NCI-H1436 treated with DMSO at 0.1 percent for 48 hours (cell line): ENCODE data around the gene MCC.
"Not testable (repeated sequence)": the region's sequence is repeated elsewhere in the genome, so short reads cannot be mapped to it uniquely, and the experiment has no call there.

ENCODE experiments used
- DNase-seq: peaks from one replicate; lab custom pipeline; 2025; lab: John Stamatoyannopoulos, UW

Gene MCC

DNA sequence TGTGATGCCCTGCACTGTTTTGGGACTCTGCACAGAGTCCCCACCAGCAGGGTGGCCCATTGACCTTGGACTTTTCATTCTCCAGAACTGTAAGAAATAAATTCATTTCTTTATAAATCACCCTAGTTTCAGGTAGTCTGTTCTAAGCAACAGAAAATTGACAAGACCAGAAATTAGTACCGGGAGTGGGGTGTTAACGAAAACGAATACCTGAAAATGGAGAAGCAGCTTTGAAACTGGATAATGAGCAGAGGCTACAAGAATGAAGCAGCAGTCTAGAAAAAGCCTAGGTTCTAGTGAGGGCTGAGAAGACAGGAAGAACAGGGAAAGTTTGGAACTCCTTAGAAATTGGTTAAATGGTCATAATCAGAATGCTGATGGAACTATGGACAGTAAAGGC is 2.1 kb upstream of the MCC start:
- no peak for DNase-seq

DNA sequence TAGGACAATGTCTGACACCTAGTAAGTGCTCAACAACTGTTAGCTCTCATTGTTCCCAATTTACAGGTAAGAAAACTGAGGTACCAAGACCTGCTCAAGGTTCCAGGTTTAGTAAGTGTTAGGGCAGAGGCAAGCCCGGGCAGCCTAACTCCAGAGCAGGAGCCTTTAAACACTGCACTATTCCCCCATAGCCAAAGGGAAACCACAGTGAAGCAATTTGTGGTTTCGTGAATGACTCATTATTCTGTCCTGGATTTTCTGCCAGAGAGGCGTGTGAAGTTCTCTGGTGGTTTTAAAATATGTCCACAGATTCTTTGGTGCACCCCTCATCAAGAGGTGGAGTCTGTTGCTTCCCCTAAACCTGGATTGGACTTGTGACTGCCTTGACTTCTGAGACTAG is 1.0 kb upstream of the MCC start:
- DNase-seq = no peak

DNA sequence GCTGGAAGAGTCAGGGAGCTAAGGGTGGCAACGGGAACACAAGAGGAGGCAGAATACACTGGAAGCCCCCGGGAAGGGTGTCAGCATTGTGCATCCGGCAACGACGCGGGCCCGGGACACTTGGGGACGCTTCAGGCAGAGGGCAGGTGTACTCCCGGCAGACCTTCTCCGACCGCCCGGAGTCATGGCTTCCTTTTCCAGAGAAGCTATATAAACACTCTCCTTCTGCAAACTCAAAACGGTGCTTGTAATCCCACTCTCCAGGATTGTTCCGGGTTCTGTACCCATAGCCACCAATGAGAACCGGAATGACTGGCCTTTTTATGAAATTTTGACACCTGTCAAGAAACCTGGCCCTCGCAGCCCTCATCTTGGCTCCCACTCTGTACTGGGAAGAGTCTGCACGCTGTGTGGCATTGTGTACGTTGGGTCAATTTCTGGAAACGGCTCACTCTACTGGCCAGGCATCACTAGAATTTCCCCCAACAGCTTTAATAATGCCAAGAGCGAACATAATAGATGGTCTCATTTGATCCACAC is 462 bp upstream of the MCC start:
- DNase-seq = no peak

DNA sequence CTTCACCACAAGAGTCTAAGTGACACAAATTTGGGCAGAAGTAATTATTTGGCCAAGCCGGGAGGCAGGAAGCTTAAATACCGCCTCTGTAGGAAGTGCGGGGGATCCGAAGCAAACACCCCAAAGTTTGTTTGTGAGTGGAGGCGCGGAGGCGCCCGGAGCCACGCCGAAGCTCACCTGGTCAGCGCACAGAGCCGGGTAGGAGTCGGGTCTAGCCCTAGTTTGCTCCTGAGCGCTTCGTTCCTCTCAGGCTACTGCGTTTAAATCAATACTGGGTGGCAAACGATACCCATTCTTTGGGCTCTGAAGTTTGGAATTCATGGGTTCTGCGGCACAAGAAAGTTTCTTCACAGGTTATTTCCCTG is 855 bp downstream of the MCC start:
- no peak for DNase-seq

DNA sequence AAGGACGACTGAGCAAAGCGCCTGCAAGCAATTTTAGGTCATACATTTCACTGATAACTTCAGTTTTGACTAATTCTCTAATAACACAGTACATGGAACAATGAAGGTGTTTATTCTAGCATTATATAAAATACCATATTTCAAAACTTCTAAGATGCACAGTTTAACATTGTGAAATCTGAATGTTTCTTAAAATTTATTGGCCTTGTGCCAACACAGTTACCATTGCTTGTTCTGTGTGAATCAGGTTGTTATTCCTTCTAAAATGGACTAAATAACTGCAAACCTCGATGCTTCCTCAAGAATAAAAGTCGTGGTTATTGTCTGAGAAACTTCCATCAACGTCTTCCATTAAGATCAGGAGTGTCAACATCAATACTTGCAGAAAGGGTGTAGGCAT is 8.0 kb downstream of the MCC start:
- no peak for DNase-seq

DNA sequence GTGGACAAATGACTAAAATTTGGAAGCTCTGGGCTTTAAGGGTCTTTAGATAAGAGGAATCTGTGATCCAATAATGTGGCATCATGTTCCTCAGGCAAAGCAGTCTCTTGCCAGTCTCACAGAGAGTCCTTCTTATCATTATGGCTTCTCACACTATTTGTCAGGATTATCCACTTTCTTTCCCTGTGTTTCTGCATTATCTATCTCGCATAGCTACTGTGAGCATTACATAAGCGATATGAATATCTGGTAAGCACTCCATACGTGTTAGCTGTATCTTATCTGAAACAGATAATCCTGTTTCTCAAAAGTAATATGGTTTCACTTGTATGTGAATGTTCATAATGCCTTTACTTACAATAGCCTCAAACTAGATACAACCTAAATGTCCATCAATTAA is 9.6 kb downstream of the MCC start:
- no peak for DNase-seq

DNA sequence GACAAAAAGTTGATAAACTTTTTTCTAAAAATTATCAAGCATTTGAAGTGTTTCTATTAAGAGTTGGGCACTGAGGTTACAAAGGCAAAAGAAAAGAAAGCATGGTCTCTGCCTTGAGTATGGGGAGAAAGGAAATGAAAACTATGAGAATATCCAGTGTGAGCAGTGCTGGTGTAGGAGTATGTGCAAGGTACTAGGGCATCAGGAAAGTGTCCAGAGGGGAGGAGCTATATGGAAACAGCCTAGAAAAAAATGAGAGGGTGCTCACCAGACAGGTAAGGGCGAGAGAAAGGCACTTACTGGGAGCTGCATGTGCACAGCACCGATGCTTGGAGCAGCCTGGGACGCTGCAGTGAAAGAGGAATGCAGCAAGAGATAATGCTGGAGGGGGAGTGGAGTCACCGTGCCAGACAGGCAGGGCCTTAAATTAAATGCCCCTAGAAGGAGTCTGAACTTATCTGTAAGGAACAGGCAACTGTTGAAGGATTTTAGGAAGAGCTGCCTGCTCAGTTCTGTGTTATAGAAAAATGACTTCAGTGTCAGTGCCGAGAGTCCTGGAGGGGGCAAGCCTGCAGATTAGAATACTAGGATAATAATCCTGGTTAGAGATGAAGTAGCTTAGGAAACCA is 14.0 kb downstream of the MCC start:
- no peak for DNase-seq

DNA sequence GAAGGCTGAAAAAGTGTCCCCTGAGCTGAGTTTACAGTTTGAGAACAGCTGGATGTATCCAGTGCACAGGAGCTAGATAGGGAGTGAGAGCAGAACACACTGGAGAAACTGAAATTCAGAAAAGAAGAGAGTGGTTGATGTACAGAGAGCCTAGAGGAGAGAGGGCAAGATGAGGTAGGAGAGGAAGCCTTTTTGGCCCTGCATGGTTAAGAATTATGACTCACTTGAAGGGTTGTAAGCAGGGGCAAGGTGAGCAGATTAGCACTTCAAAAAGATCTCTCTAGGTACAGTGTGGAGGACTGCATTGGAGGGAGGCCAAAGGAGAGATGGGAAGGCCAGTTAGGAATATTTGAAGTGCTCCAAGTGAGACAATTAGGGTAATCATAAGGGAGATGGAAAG is 25.2 kb downstream of the MCC start:
- no peak for DNase-seq

DNA sequence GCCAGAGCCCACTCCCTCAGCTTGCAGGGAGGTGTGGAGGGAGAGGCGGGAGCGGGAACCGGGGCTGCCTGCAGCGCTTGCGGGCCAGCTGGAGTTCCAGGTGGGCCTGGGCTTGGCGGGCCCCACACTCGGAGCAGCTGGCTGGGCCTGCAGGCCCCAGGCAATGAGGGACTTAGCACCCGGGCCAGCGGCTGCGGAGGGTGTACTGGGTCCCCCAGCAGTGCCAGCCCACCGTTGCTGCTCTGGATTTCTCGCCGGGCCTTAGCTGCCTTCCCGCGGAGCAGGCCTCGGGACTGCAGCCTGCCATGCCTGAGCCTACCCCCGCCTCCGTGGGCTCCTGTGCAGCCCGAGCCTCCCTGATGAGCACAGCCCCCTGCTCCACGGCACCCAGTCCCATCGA is 31.1 kb downstream of the MCC start:
- DNase-seq = not testable (repeated sequence)

DNA sequence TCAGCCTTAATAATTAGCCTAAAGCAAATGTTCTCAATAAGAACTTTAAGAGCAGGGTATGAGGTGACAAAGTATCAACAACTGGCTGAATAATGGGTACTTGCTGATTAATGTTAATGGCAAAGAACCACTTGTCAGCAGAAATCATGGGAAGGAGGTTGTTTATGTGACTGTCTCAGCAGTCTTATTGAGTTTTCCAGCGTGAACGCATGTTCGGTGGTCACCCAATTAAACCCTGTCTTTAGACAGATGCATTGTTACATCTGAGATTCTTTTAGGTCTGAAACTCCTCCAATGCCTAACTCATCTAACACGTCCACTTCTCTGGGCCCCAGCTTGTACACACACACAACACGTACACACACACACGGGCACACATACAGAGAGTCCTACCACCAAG is 35.3 kb downstream of the MCC start:
- DNase-seq = no peak

DNA sequence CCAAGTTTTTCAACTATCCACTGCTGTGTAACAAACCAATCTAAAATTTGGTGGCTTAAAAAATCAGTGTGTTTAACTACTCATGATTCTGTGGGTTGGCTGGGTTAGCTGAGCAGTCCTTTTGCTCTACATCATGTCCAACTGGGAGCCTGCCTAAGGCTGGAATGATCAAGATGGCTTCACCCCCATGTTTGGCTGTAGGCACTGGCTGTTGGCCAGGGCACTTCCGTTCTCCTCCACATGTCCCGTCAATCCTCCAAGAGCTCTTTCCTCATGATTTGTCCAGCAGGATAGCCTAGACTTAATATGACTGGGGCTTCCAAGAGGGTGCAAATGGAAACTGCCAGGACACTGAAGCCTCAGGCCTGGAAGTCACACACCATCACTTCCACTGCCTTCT is 36.5 kb downstream of the MCC start:
- no peak for DNase-seq

DNA sequence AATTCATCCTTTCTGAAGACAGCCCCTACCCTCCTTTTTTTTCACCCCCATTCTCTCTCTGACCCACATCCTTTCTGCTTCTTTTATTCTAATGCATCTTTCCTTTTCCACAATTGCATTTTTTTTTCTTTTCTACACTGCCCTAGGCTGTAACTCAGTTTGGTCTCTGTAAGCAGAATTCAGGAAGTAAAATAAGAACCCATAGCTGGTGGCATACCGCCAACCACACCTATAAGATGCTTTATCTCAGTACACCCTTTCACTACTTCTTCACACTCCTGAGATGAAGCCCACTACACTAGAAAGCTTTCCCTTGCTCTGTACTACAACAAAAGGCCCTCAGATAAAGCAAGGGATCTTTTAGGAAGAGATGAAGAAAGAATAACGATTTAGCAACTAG is 37.3 kb downstream of the MCC start:
- no peak for DNase-seq

DNA sequence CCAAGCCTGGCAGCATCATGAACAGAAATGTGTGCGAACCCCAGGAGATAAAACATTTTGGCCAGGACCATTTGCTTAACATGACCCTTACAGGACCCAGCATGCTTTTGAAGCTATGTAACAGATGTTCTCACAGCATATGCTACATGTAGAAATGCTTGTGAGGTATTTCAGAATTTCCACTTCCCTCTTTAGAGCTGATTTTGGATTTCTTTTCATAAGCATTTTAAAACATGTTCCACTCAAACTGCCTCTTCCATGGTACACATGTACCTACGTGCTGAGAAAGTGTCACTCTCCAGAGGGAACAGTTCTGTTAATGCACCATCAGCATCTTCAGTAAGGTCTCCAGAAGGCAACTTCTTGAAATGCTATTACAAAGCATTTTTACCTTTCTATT is 37.8 kb downstream of the MCC start:
- no peak for DNase-seq

DNA sequence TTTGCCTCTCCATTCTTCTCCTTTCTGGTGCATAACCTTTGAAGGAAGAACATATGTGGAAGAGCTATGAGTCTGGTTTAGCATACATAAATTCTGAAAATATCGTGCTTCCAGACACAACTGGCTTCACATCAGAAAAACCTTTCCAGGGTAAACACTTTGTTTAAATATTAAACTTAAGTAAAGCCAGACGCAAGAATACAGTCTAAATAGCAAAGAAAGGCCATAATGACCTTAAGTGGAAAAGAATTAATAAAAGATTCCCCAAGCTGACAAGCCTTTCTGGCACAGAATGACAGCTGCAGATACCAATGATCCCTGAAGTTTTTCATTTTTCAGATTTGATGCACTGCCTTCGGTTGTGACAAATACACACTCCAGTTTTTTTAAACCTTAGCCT is 40.0 kb downstream of the MCC start:
- DNase-seq = no peak

DNA sequence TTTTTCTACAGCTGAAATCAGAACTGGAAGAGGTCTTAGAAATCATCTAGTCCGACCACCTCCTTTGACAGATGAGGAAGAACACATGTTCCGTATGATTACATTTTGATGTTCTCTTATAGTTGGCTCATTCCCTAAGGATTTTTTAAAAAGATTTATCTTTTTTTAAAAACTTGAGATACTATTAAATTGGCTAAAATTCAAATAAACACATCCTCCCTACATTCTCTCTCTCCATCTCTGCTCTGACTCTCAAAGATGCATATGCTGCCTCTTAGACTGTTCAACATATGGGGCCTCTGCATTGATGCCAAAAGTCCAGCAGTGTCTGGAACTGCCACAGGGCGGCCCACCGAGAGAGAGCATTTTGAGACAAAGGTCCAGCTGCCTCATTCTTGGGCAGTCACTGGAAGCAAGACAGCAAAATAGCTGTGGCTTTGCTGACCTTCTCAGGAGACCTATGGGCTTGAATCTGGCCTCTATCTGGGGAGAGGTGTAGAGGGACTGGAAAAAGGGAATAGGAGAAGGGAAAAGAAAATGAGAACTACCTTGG is 40.7 kb downstream of the MCC start:
- no peak for DNase-seq

DNA sequence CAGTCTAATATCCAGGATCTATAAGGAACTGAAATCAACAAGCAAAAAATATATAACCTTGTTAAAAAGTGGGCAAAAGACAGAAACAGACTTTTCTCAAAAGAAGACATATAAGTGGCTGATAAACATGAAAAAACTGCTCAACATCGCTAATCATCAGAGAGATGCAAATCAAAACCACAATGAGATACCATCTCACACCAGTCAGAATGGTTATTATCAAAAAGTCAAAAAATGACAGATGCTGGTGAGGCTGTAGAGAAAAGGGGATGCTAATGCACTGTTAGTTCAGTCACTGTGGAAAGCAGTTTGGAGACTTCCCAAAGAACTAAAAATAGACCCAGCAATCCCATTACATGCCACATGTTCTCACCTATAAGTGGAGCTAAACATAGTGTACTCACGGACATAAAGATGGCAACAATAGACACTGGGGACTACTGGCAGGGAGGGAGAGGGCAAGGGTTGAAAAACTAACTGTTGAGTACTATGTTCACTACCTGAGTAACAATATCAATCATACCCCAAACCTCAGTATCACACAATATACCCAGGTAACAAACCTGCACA is 41.8 kb downstream of the MCC start:
- no peak for DNase-seq

DNA sequence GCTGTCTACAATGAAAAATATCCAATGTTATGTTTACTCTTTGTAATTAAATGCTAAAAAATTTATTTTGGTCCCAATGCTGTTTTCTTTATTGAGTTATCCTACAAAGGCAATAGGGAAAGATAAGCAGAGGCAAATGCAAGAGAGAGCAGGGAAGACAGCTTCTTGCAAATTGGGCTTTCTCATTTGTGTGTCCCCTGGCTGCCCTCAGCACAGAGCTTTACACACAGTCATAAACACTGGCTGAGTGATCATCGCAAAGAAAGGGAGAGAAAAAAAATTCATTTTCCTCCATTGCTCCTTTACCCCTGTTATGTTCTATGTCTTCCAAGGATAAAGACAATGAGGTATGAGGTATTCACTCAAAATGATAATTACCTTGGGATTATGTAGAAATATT is 51.1 kb downstream of the MCC start:
- no peak for DNase-seq

DNA sequence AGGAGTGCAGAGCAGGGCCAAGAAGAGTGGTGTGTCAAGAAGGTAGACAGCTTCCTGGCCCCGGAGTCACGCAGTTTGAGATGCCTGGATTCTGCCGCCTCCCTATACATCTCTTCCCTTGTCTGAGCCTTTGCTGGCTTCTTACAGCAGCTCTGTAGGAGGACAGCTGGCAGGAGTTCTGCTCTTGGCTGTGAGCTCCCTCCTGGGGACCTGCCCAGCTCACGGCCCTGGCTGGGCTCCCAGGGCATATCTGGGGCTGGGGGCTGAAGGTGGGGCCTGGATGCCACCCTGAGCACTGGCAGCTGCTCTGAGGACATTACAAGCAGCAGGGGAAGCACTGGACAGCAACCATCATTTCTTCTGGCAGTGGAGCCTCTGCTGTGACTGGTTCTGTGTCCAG is 52.7 kb downstream of the MCC start:
- DNase-seq = no peak

DNA sequence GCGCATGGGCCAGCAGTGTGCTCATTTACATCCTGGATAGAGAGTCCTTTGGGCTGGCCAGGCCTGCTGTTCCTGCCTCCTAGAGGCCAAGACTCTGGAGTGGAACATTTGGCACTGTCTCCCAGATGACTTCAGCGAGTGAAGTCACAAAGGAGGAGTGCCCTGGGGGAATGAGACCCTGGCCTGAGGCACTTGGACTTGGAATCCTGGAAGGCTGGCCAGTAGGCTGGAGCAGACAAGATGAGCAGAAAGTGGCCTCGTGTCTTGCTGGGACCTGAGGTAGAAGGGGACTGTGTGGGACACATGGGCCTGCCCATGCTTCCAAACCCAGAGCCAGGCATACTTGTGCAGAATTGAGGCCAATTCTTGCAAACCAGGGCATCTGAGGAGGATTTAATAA is 53.4 kb downstream of the MCC start, which contains the start of gene TSSK1B:
TSS of gene TSSK1B (minus strand) at position 101 of the 400 bp plus-strand sequence. CDS start 150 bp downstream, outside the sequence.
- no peak for DNase-seq

DNA sequence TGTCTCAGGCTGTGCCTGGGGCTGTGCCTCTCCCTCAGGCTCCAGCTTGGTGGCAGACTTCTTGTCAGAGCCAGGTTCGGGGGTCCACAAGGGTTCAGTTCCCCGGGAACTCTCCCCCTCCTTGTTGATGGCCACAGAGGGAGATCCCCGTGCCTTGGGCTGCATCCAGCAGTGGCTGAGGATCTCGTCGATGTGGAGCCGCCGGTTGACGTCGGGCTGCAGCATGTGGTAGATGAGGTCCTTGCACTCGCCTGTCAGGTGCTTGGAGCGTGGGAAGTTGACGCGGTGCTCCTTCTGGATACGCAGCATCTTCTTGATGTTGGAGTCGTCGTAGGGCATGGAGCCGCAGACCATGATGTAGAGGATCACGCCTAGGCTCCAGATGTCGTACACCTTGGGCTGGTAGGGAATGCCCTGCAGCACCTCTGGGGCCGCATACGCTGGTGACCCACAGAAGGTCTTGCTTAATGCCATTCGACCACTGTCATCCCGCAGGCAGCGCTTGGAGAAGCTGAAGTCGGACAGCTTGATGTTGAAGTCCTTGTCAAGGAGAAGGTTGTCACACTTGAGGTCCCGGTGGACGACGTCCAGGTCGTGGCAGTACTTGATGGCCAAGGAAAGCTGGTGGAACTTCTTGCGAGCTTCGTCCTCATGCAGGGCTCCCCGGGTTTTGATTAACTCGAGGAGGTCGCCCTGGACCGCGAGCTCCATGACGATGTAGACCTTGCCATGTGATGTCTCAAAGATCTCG is 54.2 kb downstream of the MCC start:
- DNase-seq = no peak

DNA sequence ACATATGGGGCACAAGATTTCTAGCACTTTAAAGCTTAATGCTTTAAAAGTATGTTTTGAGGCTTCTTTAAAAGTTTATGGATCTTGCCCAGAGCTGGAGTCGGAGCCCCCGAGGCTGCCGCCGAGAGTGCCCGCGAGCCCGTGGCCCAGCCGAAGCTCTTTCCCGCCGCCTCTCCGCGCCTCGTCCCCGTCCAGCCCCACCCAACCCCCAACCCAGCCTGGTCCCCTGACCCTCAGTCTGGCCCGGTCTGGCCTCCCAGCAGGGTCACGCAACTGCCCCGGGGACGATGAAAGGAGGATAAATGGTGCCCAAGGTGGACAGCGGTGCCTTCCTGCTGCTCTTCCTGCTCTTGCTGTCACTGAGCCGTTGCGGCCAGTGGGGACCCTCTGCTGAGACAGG is 55.2 kb downstream of the MCC start:
- DNase-seq = no peak

DNA sequence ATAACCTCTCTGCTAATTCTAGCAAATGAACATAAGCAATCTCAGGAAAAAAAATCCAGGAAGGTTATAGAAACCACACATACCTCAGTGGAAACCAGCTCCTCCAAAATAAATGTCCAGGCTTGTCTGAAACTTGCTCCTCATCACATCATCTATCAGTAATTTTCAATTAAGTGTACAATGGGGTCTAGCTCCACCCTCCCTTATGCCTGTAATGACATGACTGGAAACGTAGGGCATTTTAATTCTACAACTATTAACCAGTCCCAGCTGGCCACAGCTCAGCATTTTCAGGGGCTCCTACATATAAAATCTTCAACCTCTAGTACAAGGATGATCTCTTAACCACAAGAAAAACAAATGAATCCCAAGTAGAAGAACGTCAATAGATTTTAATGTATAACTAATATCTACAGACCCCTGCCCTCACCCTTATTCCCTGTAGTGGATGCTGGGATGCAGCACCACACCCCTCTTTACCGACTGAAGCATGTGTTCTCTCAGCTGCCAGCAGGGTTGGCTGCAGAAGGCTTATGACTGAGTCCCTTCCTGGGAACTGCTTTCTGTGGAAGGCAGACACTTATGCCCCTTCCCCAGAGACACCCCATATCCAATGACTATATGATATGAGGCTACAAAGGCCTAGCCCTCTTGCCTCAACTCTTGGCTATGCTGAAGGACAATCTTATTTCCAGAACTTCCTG is 60.2 kb downstream of the MCC start:
- no peak for DNase-seq

DNA sequence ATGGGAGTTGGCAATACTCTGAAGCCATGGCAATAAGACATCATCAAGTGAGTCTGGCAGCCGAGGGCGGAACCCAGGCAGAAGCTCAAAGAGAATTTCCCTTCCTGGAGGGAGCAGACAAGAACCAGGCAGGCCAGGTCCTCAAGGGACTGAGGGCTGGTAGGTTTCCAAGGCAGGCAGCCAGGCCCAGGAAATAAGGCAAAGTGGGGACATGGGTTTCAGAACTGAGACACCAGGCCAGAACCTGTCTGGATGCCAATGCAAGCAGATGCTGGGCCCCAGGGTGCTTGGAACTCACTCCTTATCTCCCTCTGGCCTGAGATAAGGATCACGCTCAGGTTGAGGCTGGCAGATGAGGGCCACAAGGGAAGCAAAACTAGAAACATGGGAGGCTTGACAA is 62.3 kb downstream of the MCC start:
- no peak for DNase-seq
